Measurements from ENCODE around the gene PROM1.

Gene PROM1

DNA sequence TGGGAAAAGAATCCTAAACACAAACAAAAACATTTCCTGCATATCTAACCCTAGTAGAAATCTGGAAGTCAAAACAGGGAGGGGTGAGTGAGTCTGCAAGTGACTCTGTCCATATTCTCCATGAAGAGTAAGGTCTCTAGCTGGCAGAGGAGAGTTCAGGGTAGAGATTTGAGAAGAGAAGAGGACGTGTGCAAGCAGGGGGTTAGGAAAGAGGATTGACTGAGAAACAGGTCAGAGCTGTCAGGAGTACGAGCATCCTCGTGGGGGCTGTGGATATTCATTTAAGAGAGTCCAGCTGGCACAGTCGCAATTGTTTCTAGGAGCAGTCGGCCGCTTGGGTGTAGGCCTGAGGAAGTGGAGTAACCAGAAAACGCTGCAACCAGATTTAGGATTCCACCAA is 27.9 kb downstream of the PROM1 start:
- DNase-seq: no peak

GRCh38 chr4:16055471-16055870 is 28.4 kb downstream of the PROM1 start:
- DNase-seq: no peak

DNA sequence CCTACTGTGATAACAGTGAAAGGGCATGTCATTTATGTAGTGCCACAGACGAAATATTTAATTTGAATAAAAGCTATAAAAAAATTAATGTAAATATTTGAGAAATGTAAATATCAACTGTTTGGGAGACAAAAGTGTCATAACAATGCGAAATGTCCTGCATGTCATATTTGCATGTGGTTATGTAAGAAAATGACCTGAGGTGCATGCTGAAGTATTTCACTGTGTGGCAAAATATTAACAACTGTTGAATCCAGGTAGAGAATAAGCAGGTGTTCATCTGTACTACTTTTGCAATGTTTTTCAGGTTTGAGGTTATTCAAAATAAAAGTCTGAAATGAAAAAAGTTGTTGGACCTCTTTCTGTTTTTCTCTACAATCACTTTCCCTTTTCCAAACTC is 30.9 kb downstream of the PROM1 start:
- DNase-seq: no peak

DNA sequence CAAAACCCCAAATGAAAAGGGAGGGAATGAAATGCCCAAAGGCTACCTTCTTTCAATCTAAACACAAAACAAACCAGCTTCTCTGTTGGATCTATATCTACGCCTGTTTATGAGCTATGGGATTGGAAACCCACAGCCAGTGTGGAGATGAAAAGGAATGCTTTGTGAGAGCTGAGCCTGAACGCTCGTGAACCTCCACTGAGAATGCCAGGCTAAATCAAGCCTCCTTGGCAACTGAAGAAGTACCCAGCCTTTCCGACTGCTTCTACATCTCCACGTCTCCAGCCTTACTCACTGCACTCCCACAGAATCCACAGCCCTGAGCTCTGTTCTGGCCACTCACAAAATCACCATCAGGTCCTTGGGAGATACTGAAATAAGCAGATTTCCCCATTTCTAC is 31.8 kb downstream of the PROM1 start:
- no peak for DNase-seq

GRCh38 chr4:16051132-16051531 is 32.7 kb downstream of the PROM1 start:
- no peak for DNase-seq

- DNase-seq: no peak
Observed at GRCh38 chr4:16050669-16051068, 33.2 kb downstream of the PROM1 start.

DNA sequence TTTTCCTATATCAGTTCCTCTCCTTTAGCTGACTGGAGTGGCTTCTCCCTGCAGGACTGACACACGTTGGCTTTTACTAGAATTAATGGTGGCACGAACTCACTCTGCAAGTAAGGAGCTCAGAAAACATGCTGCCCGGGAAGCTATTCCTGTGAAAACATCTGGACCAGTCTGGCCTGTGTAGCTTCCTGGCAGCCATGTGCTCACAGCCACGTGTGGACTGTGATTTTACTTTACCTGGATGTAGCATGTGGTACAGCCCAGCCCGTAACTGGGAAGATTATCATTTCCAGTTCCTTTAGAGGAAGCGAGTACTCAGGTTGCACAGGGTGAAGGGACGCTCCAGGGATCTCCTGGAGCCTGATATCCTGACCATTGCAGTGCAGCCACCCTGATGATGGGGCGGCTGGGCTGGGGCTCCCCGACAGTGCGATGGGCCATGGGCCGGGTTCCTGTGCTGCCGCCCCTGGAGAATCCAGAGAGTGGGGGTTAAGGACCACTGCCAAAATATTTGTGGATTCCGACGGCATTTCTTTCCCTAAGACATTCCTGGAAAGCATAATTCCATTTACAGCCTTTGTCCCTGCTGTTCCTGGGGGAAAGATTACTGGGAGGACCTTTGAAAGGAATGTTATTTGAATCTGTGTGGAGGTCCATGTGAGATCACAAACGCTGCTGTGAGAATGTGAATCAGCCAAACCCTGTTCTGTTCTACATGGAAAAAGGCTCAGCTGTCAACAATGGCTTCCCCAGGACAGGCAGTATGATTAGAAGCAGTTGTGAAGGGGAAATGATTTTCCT is 35.0 kb downstream of the PROM1 start:
- DNase-seq: no peak

GRCh38 chr4:16045687-16046086 is 38.1 kb downstream of the PROM1 start:
- no peak for DNase-seq

DNA sequence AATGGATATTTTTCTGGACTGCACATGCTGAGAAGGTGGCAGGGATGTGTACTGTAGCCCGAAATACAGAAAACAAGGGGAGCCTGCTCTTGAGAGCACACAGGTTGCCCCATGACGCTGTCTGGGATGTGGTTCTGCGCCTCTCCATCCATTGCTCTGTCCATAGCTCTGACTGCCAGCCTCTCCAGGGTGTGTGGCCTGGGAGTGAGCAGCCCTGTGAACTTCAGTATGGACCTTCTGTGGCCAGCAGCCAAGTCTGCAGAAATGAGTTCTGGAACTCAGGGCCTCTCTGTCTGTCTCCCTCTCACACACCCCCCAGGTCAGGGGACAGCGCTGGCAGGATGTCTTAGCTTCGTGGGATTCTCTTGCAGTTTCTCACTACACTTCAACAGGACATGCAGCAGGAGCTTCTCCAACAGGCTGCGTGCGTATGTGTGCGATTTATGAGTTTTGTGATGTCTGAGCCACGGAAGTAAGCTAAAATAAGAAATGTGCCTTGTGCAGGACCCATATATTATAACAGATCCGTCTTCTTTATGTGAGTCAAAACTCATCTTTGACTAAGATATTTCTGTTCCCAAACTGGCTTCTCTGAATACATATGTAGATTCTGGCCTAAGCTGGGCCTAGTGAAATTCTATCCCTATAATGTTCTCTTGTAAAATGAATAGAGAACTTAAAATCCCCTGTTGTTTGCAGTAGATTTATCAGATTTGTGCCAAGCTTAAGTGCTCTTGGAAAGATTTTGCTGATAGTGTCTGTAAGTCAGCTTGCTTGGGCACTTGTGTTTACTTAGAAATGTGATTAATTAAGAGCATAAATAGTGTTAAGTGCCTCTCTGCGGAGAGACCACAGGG is 40.0 kb downstream of the PROM1 start:
- no peak for DNase-seq

DNA sequence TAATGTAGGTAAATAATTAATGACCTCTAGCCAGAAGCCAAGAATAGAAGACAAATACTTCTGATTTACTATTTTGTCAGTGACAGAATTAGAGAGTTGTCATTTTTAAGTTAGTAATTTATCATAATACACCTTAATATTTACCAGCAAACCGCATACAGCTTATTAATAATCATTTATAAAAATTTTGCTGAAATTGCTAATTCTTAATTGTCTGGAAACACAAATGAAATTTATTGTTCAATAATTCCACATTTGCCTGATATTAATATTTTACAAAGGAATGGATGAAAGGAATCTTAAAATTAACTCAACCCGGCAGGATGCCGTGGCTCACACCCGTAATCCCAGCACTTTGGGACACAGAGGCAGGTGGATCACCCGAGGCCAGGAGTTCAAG is 44.7 kb downstream of the PROM1 start:
- no peak for DNase-seq

DNA sequence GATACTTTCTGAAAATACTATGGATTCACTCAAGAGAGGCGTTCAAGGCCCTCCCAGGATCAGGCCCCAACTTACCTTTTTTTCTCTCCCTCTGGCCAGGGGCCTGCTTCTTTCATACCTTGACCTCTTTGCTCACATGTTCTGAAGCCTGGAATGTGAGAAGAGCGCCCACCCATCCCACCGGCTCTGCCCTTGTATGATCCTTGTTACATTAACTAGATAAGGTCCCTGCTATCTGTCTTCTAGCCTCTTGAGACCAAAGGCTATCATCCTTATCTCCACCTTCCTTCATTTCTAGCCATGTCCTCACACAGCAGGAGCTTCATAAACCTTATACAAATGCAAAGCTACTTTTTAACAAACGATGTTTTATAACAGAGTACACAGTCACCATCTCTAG is 45.9 kb downstream of the PROM1 start:
- DNase-seq: no peak

- DNase-seq: no peak
Observed at GRCh38 chr4:16035843-16036242, 48.0 kb downstream of the PROM1 start.

- DNase-seq: no peak
Observed at GRCh38 chr4:16034010-16034748, 49.6 kb downstream of the PROM1 start.

DNA sequence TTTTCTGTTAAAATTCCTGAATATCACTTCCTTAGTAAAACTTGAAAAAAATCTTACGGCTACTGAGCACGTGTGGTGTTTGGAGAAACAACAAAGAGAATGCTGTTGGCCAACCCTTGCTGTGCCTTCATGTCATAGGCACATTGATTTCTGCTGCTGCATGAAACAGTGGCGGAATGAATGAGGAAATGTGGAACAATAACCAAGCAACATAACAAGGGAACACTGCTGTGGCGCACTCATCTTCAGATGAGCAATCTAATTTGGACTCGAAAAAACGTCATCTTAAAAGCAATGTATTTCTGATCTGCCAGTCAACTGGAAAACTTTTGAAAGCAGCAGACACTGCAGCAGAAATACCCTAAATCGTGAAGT is 51.4 kb downstream of the PROM1 start:
- DNase-seq: no peak

DNA sequence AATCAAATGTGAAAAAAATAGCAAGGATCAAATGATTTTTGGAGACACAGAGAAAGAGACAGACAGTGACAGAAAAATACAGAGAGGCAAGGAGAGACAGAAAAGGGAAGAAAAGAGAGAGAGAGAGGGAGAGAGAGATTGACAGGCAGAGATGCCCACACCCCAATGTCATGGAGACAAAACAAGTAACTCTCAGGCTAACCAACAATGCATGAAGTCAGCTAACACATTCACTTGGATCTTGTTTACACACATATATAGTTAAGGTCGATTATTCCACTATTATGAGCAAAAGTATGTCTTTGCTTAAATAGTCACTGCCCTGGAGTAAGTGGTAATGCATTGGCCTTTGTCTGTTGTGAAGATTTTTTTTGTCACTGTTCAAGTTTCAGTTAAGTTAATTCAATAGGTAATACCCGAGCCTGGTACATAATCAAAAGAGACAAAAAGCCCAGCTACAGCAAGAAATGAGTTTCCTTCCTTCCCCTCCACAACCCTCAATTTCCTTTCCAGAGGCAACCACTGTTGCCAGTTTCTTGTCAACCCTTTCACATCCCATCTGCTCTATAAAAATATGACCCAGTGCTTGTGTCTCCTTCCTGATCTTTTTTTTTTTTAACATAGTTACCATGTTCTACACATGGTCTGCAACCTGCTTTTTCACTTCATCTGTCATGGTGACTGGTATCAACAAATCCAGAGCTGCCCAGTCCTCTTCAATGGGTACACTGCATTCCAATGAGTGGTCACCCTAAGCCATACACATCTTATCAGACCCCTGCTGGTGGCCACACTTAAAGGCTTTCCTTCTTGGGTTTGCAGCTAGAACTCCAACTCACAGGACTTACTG is 52.1 kb downstream of the PROM1 start:
- DNase-seq: no peak

DNA sequence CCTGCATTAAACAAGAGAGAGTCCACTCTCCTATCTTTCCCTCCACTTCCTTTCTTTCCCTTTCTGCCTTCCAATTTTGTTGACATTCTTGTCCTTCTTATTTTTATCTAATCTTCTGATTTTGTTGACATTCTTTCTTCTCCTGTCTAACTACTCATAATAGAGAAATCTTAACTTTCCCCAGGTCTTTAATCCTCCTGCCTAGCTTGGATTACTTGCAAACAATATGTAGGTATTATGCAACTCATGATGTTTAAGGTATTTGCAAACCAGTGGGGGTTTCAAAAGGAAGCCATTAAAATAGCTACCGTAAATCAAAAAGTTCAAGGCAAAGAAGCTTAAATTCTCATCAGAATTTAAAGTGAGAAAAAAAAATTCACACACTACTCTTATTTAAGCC is 53.9 kb downstream of the PROM1 start:
- DNase-seq: no peak

DNA sequence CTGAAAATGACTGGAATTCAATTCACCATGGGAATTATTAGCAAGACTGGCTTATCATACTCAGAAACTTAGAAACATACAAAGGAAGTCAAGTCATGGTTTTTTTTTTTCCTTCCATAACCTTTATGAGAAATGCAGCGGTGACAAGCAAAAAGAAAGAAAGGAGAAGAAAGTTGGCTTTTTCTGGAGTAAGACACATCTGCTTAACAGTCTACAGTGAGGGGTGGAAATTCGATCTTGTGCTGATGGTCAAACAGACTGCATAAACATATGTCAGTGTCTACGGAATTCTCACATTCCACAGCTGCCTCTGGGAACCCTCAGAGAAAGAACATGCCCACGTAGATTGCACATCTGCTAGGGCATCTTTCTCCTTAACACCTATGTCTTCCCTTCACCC is 54.6 kb downstream of the PROM1 start:
- no peak for DNase-seq

GRCh38 chr4:16027626-16028025 is 56.2 kb downstream of the PROM1 start:
- no peak for DNase-seq

DNA sequence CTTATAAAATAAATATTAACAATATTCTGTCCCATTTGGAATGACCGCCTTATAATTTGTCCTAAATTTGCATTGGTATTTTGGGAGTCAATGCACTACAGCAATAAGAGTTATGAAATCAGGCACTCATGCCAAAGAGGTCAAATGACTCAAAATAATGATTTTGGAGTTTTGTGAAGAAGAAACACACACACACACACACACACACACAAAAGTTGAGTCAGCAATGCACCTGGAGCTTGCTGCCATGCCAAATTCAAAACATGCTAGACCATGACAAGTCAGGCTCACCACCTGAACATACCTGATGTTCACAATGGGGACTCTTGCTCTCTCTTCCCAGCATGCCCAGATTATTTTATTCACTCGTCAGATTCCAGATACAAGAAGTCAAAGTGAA is 56.7 kb downstream of the PROM1 start:
- DNase-seq: no peak

DNA sequence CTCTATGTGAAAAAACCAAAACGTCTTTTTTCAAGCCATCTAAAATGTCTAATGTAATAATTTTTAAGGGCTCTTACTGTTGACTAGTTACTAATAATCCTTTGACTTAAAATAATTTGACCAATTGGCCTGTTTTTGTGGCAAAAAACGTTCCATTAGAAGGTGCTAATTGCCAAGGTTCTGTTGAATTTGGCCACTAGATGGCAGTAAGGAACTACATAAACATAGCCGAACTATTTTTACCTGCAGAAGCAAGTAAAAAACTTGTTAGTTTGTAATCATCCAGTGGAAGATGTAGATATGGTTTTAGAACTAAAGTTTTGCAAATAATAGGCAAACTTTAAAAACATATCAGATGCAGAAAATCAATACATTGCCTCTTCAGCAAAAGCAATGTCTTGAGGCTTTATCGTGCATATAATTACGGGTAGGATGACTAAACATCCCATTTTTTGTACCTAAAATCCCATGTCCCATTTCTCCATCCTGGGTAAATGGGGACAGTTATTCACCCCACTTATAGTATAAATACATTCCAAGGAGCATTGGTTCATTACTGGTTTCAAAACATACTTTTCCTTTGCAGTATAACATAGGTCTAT is 57.6 kb downstream of the PROM1 start:
- peak; percentile 14 to 30 for DNase-seq

GRCh38 chr4:16025268-16025667 is 58.6 kb downstream of the PROM1 start:
- DNase-seq: no peak

- DNase-seq: no peak
Observed at GRCh38 chr4:16023776-16024408, 59.9 kb downstream of the PROM1 start.
